Measurements from ENCODE around the gene EPN2.

EPN2 gene

DNA sequence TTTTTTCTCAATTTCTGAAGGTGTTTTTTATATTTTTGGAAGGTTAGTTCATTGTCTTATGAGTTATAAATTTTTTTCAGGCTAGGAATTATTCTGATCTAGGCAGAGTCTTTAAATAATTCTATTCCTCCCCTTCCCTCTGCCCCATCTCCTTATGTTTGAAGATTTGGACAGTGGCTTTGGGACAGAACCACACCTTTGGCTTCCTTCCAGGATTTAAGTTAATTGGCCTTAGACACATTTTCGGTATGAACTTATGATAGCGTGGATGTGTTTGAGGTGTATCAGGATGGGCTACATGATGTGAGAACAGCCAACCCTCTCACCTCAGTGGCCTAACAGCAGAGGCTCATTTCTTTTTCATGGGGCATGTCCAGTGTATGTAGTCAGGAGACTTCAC, 24.3 kb downstream of the EPN2 start:
- TF ChIP-seq, protein P1, sequence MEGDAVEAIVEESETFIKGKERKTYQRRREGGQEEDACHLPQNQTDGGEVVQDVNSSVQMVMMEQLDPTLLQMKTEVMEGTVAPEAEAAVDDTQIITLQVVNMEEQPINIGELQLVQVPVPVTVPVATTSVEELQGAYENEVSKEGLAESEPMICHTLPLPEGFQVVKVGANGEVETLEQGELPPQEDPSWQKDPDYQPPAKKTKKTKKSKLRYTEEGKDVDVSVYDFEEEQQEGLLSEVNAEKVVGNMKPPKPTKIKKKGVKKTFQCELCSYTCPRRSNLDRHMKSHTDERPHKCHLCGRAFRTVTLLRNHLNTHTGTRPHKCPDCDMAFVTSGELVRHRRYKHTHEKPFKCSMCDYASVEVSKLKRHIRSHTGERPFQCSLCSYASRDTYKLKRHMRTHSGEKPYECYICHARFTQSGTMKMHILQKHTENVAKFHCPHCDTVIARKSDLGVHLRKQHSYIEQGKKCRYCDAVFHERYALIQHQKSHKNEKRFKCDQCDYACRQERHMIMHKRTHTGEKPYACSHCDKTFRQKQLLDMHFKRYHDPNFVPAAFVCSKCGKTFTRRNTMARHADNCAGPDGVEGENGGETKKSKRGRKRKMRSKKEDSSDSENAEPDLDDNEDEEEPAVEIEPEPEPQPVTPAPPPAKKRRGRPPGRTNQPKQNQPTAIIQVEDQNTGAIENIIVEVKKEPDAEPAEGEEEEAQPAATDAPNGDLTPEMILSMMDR (IDR thresholded peaks at IDR 0.05; ENCODE audit: low read depth, low read length, missing control alignments) = no peak
- no peak for DNase-seq (ENCODE audit: low read depth)
- H3K4me3 ChIP-seq (ENCODE audit: low read depth, low read length) = no peak overlapping the region
- in situ Hi-C loops (cut with HindIII; ENCODE audit: low sequenced_read_pairs) = no loop called here

DNA sequence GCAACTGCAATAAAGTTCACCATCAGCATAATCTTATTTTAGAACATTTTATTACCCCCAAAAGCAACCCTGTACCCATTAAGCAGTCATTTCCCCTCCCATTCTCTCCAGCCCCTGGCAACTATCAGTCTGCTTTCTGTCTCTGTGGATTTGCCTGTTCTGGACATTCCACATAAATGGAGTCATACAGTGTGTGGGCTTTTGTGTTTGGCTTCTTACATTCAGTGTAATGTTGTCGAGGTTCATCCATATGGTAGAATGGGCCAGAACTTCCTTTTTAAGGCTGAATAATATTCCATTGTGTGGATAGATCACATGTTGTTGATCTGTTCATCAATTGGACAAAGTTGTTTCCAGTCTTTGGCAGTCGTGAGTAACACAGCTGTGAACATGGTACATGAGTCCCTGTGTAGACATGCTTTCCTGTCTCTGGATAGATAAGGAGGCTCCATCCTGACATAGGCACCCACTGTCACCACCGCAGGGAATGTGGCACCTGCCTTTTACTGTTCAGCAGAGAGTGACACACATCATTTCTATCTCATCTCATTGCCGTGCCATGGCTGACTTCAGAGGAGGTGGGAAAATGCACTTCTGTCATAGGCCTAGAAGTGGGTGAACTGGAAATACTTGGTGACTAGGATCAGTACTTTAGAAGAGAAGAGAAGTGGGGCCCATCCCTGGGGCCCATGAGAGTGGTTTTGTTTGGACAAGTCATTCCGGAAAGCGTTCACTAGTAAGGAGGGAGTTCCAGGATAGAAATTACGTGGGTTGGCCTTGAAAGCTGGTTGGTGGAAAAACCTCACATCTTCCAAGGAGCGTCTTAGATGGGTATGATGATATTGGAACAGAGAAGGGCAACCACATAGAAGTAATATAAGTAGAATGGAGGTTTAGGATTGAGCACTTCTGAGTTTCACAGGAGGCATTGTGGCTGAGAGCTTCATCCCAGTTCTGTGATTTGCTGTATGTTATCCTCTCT, 25.8 kb downstream of the EPN2 start:
- in situ Hi-C loops (cut with HindIII; ENCODE audit: low sequenced_read_pairs) = no loop called here
- DNase-seq (ENCODE audit: low read depth) = no peak
- no peak overlapping the region for H3K4me3 ChIP-seq (ENCODE audit: low read depth, low read length)
- TF ChIP-seq, protein P1 (IDR thresholded peaks at IDR 0.05; ENCODE audit: low read depth, low read length, missing control alignments) = no peak

DNA sequence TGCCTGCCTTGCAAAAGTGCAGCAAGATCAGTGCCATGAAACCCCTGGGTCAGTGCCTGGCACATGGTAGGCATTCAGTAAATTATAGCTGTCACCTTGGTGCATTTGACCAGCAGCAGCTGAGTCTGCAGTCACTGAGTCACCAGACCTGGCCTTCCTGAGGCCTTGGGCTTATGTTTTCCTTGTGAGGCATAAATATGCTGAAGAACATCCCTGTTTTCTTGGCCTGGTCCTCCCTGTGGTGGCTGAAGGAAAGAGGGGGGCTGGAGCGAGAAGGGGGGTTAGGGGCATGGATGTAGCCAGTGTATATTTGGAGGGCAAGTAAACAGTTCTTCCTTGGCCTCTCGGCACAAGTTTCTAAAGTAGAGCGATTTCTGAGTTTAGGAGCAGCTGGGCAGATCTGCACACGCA, 26.5 kb downstream of the EPN2 start:
- TF ChIP-seq, protein P1 (IDR thresholded peaks at IDR 0.05; ENCODE audit: low read depth, low read length, missing control alignments) = no peak
- no peak overlapping the region for H3K4me3 ChIP-seq (ENCODE audit: low read depth, low read length)
- no peak for DNase-seq (ENCODE audit: low read depth)
- in situ Hi-C loops (cut with HindIII; ENCODE audit: low sequenced_read_pairs) = no loop called here

DNA sequence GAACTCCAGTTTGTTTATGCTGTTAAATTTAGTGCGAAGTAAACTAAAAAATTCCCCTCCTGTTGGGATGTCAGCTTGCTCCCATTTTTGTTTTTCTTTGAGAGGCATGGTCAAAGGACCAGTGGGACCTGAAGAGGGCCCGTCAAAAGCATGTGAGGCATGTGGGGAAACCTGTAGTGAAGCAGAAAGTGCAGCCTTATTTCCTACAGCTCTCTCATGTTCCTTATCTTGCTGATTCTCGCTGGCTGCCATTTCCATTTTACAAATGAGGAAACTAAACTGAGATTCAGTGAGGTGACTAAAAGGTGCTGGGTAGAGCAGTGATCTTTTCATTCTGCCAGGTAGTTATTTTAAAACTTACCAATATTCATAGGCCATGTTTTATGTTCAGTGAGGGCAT, 27.1 kb downstream of the EPN2 start:
- DNase-seq (ENCODE audit: low read depth) = no peak
- no peak overlapping the region for H3K4me3 ChIP-seq (ENCODE audit: low read depth, low read length)
- in situ Hi-C loops (cut with HindIII; ENCODE audit: low sequenced_read_pairs) = no loop called here
- TF ChIP-seq, protein P1 (IDR thresholded peaks at IDR 0.05; ENCODE audit: low read depth, low read length, missing control alignments) = no peak

DNA sequence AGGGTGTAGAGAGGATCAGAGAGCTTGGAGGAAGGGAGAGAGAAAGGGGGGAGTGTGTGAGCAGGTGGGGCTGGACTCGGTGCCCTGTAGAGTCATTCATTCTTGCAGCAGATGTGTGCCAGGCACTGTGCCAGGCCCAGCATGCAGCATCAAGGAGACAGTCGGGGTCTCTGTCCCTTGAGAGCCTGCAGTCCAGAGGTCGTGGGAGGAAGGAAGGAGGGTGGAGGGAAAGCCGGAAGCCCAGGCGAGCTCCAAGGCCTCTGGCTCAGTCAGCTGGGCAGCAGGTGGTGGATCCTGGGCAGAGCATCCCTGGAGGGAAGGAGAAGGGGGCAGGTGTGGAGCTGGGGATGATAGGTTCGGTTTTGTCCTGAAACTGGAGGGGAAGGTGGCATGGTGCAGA, 27.5 kb downstream of the EPN2 start:
- in situ Hi-C loops (cut with HindIII; ENCODE audit: low sequenced_read_pairs) = no loop called here
- TF ChIP-seq, protein P1 (IDR thresholded peaks at IDR 0.05; ENCODE audit: low read depth, low read length, missing control alignments) = no peak
- H3K4me3 ChIP-seq (ENCODE audit: low read depth, low read length) = no peak overlapping the region
- DNase-seq (ENCODE audit: low read depth) = no peak

DNA sequence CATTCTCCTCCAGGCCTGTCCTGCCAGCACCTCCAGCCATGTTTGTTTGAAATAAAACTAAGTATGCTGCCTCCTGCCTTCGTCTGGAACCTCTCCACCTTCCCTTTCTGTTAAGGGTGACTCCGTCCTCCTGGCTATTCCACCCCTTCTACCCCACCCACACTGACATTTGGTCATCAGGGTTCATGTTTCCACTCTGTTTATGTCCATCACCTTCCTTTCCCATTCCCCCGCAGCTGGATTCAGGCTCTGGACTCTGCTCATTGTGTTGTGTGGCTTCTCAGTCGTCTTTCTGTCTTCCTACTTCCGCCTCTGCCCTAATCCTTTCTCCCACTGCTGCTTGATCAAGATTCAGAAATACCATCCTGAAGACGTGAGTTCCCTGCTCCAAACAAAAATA, 28.6 kb downstream of the EPN2 start:
- DNase-seq (ENCODE audit: low read depth) = no peak
- no peak overlapping the region for H3K4me3 ChIP-seq (ENCODE audit: low read depth, low read length)
- in situ Hi-C loops (cut with HindIII; ENCODE audit: low sequenced_read_pairs) = no loop called here
- TF ChIP-seq, protein P1 (IDR thresholded peaks at IDR 0.05; ENCODE audit: low read depth, low read length, missing control alignments) = no peak
